NCI-H2107 treated with DMSO at 0.1 percent for 48 hours (cell line): Measurements from ENCODE around the gene USP10.

ENCODE experiments used
- DNase-seq: peaks from one replicate; lab custom pipeline; 2025; ENCODE audit not compliant: unreplicated experiment; lab: John Stamatoyannopoulos, UW

Gene USP10

DNA sequence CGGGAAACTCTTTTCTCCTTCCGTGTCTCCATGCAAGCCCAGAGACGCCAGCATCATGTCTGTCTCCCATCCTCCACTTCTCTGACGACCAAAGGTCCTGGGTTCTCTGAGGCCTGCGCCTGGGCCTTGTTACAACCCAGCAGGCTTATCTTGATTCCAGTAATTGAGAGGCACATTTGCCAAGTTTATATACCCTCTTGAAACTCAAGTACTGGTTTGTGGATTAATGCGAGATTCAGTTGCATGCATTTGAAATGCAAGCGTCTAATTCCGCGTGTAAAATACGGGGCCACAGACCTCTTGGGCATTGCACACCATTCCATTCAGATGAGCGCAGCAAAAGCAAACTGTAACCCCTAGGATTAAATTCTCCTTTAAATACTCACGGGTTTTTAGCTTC, 91.3 kb downstream of the USP10 start:
- peak; percentile 41 for DNase-seq

DNA sequence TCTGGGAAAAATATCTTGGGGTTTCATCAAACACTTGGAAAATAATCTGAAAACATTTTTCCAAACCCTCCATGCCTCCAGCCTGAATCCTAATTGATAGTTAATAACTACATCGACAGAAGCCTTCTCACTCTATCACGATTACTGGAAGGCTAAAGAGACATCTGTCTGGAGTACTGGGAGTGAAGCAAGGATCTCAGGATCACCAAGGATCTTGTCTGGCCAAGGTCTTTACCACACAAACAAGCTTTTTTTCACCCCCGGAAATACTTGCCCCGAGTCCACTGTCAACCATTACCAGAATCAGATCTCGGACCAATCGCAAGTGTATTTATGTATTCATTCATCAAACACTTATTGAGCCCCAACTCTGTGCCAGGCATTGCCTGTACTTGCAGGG, 91.7 kb downstream of the USP10 start:
- DNase-seq = no peak

DNA sequence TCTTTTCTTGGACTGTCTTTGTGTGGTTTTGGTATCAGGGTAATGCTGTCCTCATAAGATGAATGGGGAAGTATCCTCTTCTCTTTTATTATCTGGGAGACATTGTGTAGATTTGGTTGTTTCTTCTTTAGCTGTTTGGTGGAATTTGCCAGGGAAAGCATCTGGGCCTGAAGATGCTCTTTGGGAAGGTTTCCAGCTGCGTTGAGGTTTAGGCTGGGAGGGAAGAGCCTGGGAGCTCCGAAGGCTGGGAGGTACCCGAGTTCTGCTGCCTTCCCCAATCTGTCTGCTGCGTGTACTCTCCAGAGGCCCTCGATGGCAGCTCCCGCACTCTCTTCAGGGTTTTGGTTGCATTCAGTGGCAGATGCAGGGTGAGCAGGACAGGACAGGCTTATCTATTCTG, 94.4 kb downstream of the USP10 start:
- DNase-seq = no peak

DNA sequence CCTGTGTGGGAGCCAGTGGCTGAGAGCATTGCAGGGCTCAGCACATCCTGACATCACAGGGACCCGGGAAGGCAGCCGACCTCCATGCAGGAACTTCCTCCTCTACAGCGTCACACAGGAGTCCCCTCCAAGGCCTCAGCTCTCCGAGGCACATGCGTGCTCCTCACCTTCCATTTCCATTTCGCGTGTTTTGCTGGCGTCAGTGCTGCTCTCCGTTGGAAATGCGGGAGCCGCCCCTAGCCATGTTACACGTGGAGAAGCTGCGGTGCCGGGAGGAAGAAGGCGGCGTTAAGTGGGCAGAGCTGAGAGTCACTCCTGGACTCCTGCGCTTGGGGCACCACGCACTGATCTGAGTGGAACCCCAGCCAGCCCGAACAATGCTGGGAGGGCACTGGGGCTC, 94.8 kb downstream of the USP10 start:
- no peak for DNase-seq

DNA sequence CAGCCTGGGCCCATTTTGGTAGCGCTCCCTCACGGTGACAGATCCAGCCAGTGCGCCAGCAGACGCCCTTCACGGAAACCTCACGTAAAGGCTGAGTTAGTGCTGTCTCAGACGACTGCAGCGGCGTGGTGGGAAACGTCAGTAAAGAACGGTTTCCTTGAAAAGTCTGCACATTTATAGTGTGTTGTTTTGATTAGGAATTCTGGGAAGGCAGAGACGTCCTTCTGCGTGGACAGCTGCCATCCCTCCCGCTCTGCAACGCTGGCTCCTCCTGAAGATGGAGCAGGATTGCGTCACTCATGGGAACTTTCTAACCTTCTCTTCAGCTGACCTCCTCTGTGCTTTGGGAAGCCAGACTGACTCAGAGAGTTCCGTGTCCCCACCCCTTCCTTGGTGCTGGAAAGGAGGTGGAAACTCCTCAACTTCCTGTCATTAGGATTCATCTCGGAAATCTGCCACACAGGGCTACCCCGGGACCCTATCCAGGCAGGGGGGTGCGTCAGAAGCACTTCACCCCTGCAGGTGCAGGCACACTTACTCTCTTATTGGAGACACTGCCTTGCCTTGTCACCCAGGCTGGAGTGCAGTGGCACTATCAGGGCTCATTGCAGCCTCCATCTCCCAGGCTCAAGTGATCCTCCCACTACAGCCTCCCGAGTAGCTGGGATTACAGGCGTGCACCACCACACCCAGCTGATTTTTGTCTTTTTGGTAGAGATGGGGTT, 95.7 kb downstream of the USP10 start:
- no peak for DNase-seq

DNA sequence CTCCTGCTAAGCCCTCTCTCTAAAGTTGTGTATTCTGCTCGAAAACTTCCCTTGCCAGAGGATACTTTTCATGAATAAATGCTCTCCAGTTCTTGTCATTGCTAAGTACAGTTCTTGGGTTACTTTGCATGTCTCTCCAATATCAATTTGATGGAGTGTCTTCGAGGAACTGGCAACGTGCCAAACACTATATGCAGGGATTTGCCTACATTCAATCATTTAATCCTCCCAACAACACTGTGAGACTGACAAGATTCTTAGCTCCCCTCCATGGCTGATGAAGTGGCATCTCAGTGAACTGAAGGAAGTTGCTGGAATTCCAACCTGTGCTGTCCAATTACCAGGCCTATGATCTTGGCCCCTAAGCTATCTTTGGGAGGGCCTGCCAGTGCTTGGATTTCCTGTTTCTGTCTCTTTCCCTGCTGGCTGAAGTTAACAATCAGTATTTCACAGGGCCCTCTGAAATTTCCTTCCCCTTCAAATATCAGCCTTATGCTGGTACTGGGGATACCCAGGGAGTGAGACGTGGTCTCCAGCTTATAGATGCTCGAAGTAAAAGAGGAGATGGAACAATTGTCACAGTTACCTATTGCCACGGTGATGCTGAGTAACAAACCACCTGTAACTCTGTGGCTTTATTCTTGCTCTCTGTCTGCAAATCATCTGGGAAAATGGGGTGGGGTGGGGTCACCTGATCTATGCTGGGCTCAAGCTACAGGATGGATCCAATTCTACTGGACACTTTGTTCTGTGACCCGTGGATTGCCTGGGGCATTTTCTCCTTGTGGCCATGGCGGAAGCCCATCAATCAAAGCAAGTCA, 100.6 kb downstream of the USP10 start:
- no peak for DNase-seq

DNA sequence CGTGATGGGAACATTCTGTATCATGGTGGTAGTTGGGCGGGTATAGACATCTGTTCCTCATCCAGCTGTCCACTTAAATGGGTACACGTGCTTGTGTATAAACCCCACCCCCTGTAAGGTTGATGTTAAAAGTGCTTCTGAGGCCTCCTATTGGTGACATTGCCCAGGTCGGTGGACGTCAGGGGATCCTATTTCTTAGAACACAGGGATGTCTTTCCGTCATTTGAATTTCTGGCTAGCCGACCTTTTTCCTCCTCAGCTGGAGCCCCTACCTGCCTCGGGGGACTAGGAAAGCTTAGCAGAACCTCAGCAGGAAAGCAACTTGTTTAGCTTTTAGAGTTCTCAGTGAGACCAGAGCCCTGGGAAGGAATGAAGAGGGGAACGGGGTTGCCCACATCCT, 103.3 kb downstream of the USP10 start:
- no peak for DNase-seq

DNA sequence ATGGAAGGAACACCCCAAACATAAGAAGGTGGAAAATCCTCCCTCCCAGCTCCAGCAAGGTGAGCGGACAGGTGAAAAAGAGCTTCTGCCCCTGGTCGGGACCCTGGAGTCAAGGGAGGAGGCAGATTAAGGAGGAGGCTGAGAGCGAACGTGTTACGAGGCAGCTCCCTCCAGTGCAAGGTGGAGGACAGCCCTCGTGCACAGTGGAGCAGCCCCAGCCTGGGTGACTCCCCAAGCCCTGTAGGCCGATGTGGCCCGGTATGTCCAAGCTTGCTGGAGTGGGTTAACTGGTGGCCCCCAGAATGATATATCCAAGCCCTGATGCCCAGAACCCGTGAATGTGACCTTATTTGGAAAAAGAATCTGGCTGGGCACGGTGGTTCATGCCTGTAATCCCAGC, 104.5 kb downstream of the USP10 start:
- DNase-seq = no peak

DNA sequence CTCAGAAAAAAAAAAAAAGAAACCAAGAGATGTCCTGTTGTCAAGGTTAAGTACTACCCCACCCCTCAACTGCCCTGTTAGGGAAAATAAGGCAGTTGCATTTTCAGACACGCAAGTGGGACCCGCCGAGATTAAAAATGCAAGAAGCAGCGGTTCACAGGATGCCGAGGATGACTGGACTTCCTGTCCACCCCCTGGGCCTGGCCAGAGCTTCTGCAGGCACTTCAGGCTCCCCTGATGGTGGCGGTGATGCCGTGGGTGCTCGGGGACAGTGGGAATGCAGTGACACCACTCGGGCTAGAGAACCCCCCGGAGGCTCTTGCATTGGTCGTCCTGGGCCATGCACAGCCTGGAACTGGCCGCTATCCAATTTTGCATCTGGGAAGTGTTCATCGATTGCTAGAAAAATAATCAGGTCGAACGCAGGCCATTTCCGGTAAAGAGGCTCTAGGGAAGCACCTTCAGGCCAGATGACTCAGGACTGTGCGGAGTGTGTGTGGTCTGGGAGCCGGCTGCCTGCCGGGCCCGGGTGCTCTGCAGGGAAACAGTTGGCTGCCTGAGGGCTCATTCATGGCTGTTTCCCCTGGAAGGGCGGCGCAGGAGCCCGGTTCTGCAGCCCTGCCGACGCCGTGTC, 106.6 kb downstream of the USP10 start:
- DNase-seq = no peak

DNA sequence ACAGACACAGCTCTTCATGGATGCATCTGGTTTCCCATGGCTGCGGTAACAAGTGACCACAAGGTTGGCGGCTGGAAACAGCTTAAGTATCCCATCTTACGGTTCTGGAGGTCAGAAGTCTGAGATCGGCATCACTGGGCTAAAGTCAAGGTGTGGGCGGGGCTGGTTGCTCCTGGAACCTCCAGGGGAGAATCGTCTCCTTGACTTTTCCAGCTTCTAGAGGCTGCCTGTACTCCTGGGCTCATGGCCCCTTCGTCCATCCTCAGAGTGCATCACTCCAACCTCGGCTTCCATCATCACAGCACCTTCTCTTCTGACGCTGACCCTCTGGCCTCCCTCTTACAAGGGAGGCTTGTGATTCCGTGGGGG, 107.1 kb downstream of the USP10 start:
- DNase-seq = no peak

DNA sequence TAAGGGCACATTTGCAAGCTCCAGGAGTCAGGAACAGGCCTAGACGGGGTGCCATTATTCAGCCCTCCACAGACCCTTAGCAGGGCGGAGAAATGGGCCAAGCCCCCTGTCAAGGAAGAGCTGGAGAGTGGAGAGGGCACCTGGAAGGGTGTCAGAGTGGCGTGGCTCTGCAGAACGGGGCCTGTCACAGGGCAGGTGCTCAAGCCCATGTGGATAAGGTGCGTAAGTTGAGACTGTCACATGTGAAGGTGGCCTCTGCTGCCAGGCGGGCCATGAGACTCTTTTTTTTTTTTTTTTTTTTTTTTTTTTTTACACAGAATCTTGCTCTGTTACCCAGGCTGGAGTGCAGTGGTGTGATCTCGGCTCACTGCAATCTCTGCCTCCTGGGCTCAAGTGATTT, 108.0 kb downstream of the USP10 start:
- no peak for DNase-seq

DNA sequence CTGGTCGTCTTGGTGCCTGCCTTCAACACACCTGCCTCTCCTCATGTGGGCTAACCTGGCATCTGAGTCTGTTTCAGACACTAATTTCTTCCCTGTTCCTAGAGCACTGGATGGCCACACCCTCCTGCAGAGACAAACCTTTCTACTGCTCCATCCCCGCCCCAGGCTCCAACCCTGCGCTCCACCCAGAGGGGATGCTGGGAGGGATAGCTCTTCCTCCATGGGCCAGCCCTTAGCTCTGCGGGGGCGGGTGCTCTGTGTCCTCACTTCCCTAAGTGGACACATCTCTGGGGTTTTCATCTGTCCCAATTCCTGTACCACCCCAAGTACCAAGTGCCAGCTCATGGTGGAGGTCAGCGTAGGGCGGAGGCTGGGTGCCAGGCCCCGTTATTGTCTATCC, 109.0 kb downstream of the USP10 start:
- DNase-seq = no peak

DNA sequence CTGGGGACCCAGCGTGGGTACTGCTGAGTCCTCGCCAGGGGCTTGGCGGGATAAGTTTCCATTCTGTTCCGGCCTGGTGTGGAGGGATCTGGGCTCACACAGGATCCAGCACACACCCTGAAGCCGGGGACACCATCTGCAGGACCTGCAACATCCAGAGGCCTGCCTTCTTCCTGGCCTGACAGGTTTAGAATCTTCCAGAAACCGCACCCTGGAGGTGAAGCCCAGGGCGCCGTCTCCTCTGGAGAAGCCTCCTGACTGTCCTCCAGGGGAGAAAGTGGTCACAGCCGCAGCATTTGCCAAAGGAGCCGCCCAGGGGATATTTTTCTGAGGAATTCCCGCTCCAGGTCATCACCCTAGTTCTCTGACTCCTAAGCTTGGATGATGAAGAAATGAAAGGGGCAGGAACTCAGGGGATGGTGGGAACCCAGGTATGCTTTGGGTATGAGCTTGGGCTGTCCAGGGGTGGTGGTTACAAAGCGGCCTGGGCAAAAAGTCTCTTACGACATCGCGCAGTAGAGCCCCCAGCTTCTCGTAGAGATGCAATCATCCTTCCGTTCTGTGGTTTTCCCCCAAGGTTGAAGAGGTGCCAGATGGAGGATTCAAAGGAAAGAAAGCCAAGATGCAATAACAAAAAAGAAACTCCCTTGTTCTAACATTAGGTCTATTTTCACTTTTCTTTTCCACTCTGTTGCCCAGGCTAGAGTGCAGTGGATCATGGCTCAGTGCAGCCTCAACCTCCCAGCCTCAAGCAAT, 110.9 kb downstream of the USP10 start:
- DNase-seq = no peak

DNA sequence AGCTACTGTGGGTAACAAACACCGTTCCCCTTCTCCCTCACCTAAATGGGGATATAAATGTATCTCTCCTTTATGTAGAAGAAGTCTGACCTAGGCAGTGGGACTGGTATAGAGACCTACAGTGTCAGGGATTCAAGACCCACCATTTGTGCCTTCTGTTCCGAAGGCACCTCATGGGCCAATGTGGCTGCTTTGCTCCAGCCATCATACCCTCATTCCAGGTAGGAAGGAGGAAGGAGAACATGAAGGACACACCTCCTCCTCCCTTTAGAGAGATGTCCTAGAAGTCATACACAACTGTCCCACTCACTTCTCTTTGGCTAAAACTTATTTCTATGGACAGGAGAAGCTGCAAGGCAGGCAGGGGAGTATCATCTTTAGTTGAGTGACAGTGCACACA, 111.7 kb downstream of the USP10 start:
- DNase-seq = no peak

DNA sequence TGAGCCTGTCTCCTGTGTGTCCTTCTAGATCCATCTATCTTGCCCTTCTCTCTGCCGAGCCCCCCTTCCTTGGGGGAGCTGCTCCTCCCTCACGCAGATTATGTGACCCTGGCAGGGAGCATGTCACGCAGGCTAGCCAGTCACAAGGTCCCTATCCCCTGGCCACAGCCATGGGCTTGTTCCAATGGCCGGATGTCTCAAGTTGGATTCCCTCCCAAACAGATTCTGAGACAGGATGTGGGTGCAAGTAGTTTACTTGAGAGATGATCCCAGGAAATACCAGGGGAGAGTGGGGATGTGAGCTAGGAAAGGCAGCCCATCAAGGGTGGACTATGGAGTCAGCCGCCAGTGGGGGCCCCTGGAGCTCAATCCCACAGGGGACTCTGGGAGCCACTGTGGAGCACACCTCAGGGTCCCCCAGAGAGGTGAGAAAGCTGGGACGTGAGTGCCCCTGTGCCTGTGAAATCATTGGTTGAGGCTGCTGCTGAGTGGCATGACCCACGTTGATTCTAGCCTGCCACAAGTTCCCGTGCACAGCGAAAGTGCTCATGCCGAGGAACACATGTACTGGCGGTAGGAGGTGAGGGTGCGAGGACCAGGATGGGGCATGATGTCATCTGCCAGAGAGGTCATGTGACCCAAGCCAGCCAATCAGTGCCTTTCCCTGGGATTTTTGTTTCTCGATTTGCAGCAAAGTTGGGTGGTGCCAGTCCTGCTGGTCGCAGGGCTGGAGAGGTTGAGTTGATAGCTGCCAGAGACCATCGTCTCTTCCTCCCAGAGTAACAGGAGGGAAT, 113.5 kb downstream of the USP10 start:
- no peak for DNase-seq

DNA sequence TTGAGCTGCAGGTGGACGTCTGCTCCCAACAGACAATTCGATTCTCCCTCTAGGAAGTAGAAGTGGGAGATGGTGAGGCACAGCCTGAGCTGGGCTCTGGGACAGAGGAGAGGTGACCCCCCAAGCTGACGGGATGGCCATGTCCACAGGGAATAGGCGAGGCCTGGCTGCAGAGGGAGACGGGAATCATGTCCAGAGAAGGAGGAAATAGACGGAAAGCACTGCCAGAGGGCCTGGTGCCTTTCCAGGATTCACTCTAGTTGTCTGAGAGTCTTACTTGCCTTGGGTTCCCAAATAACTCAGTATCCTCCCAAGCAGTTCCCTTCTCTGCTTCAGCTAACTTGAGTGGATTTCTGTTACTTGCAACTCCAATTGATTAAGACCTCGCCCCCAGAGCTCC, 115.7 kb downstream of the USP10 start:
- DNase-seq = no peak

DNA sequence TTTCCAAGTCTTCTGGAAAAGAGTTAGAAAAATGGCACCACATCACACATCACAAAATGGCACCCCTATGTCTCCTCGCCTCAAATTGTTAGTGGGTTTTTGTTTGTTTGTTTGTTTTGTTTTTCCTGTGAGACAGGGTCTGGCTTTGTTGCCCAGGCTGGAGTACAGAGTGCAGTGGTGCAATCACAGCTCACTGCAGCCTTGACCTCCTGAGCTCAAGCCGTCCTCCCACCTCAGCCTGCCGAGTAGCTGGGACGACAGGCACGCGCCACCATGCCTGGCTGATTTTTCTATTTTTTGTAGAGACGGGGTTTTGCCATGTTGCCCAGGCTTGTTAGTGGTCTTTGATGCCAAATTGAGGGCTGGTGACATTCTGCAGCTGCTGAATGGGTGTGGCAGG, 116.2 kb downstream of the USP10 start:
- DNase-seq = no peak

DNA sequence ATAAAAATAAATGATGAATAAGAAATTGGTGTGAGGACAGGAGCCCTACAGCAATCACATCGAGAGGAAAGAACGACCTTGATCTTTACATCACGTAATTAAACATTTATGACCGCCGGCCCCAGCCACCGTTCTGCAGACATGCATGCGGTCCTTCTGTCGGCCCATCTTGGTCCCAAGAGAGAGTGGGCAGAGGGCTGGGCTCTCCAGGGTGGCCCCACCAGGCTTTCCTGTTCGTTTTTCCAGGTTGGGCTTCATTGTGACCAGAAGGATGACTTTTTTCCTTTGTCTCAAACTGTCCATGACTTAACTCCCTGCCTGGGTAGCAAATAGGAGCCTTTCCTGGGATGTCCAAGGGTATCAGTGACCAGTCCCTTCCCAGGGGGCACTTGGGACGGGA, 116.7 kb downstream of the USP10 start:
- DNase-seq = no peak

DNA sequence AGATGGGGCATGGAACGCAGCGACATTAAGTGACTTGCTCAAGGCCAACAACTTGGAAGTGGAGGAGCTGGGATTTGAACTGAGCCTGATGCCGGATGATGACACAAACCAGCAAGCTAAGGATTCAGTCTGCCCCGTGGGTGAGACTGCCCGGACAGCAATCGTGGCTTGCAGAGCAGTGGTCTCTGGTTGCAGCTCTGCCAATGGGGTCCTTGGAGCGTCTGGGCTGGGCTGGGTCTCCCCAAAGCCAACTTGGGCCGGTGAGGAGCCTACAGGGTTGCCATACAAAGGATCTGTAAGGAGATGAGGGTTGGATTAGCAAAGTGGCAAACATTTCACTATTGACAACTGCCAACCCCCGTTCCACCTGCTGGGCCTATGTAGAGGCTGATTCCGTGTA, 117.4 kb downstream of the USP10 start:
- DNase-seq = no peak

DNA sequence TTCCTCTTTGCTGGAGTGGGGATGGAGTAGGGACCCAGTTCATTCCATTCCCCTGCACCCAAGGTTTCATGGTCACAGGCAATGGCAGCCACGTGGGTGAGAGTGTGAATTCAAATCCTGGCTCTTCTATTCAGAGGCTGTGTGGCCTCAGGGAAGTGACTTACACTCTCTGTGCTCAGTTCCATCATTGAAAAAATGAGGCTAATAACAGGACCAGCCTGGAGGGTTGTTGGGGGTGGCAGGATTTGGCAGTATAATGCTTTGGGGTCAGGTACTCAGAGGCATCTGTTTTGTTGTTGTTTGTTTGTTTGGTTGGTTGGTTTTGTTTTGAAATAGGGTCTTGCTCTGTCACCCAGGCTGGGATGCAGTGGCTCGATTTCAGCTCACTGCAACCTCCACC, 117.8 kb downstream of the USP10 start:
- no peak for DNase-seq

DNA sequence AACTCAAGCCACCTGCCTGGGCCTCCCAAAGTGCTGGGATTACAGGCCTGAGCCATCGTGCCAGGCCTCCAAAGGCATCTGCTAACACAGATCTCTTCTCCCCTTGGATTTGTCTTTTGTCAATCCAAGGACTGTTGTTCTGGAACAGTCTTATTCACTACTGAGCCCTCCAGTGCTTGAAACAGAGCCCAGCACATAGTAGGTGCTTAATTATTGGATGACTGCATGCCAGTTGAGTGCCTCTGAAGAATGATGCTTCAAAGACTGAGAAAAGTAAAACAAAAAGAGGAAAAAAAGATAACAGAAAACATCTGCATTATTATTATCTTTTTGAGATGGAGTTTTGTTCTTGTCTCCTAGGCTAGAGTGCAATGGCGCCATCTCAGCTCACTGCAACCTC, 118.3 kb downstream of the USP10 start:
- DNase-seq = no peak
